GM12878 (cell line): ENCODE measurements around the gene CNR1. TPM values are rescaled to one million over a fixed set of nuclear protein-coding genes. Genes with fewer than 3 reads are reported as not detected.

ENCODE experiments used
- CHD2 ChIP-seq: IDR thresholded peaks from 2 replicates; pipeline ENCODE4 v1.6.1; 2011; ENCODE audit warnings: low read depth, low read length, improper control_type of control experiment, borderline replicate concordance
- CREB1 ChIP-seq: IDR thresholded peaks from 2 replicates; pipeline ENCODE4 v1.6.1; 2012; ENCODE audit warnings: low read depth, mild to moderate bottlenecking, inconsistent platforms
- FOXK2 ChIP-seq: fragments of 450-650 bp; IDR thresholded peaks from 2 replicates; pipeline ENCODE4 v1.6.1; 2017; ENCODE audit warnings: mild to moderate bottlenecking, moderate library complexity
- IRF4 ChIP-seq: IDR thresholded peaks from 2 replicates; pipeline ENCODE4 v1.6.1; 2011; ENCODE audit warnings: low read depth, low read length
- KLF5 ChIP-seq: fragments of 450-650 bp; IDR thresholded peaks from 2 replicates; pipeline ENCODE4 v1.6.1; 2014; ENCODE audit warnings: mild to moderate bottlenecking; ENCODE audit not compliant: partially characterized antibody
- NBN ChIP-seq: fragments of 450-650 bp; IDR thresholded peaks from 2 replicates; pipeline ENCODE4 v1.6.1; 2016
- NR2F1 ChIP-seq: fragments of 450-650 bp; conservative IDR thresholded peaks from 2 replicates; pipeline ENCODE4 v1.6.1; 2017; ENCODE audit warnings: mild to moderate bottlenecking
- PBX3 ChIP-seq: IDR thresholded peaks from 2 replicates; pipeline ENCODE4 v1.6.1; 2011; ENCODE audit warnings: mild to moderate bottlenecking, low read depth, low read length, moderate library complexity; ENCODE audit not compliant: insufficient replicate concordance
- SREBF2 ChIP-seq: IDR thresholded peaks from 2 replicates; pipeline ENCODE4 v1.6.1; 2012; ENCODE audit warnings: mild to moderate bottlenecking, low read length
- SRF ChIP-seq, 2 experiments: IDR thresholded peaks; 2 replicates each; pipeline ENCODE4 v1.6.1; 2011; ENCODE audit warnings: low read depth in 2 of 2, low read length in 2 of 2, mild to moderate bottlenecking in 1 of 2, moderate library complexity in 1 of 2
- TCF12 ChIP-seq: IDR thresholded peaks from 2 replicates; pipeline ENCODE4 v1.6.1; 2011; ENCODE audit warnings: low read depth, mild to moderate bottlenecking, low read length
- WRNIP1 ChIP-seq: IDR thresholded peaks from 2 replicates; pipeline ENCODE4 v1.6.1; 2011; ENCODE audit warnings: low read depth, low read length, improper control_type of control experiment, borderline replicate concordance
- ZNF687 ChIP-seq: fragments of 450-650 bp; IDR thresholded peaks from 2 replicates; pipeline ENCODE4 v1.6.1; 2017; ENCODE audit warnings: mild to moderate bottlenecking, moderate library complexity
- polyA plus RNA-seq, 11 experiments: library from polyadenylated mRNA; depleted of rRNA in 4 of 11; unstranded in 6 of 11; stranded (reverse) in 5 of 11; fragments of >200 nt; fragmentation: Nextera tagmentation in 4 of 11; fragmentation: Illumina TruSeq in 1 of 11; extraction: Ambion mirVana in 4 of 11; extraction: Trizol in 1 of 11; gene quantifications; 1 replicate in 1 of 11; 2 replicates in 10 of 11; pipeline versions ENCODE4 v1.2.1 to v1.2.3, GENCODE V29; 2011 to 2016; ENCODE audit warnings: inconsistent platforms in 2 of 11, missing spikeins in 2 of 11, low read depth in 1 of 11
- total RNA-seq, 4 experiments: library from RNA; depleted of rRNA in 3 of 4; stranded (reverse); fragments of >200 nt in 3 of 4; fragmentation: Illumina TruSeq in 1 of 4; extraction: Trizol in 1 of 4; gene quantifications; 2 replicates each; pipeline versions ENCODE4 v1.2.1 to v1.2.3, GENCODE V29; 2013 to 2021
- TF ChIP-seq, protein P1 (sequence below): fragments of 450-650 bp; IDR thresholded peaks from 2 replicates; pipeline ENCODE4 v1.6.1; 2016; ENCODE audit warnings: mild to moderate bottlenecking
- TF ChIP-seq, protein P2 (sequence below): fragments of 450-650 bp; formaldehyde crosslinking; IDR thresholded peaks from 2 replicates; pipeline ENCODE4 v1.4.0; 2020; ENCODE audit warnings: mild to moderate bottlenecking, moderate library complexity
- TF ChIP-seq, protein P3 (sequence below): IDR thresholded peaks from 2 replicates; pipeline ENCODE4 v1.6.1; 2011; ENCODE audit warnings: borderline replicate concordance, low read depth, mild to moderate bottlenecking, moderate library complexity, low read length; ENCODE audit not compliant: insufficient read depth, poor library complexity, severe bottlenecking

CNR1 gene
- total and polyA plus RNA-seq, 10 of the 15 experiments (the other 5 are each of a cell fraction or from before 2014, with no cell fraction given), result 2.2 to 15.4 (median 8.5) TPM

DNA sequence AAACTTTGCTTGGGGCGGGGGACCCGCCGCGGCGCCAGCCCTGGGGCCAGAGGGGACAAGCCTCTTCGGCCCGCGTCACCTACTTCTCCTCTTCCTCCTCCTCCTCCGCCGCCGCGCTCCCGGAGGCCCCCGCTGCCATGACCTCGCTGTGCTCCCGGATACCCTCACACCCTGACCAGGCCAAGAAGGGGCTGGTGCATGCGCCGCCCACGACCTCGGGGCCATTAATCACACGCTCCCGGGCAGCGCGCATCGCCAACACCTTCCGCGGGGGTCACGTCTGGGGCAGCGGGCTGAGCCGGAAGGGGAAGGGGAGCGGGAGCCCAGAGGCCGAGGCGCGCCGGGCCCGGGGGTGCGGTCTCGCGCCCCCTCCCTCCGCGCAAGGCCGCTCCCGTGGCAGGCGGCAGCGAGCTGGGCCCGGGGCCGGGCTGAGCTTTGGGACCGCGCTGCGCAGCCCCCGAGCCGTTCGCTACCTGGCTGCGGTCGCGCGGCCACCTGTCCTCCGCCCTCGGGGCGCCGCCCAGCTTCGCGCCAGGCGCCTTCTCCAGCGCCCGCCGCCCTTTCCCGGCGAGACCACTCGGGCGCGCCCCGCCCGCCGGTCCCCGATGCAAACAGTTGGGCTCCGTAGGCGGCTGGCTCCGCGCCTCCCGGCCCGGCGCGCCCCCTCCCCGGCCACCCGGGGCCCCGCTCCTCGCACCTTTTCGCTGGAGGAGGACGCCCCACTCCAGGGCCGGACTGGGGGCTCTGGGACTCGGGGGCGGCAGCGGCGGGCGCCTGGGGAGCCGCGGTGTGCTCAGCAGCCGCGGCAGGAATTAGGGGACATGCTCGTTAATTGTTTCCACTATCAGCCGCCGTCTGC is 575 bp upstream of the CNR1 start (continued):
- TF ChIP-seq WRNIP1 (no peak), ZNF687 (peak; percentile 12; the same call in 1 of the 2 replicates), KLF5 (no peak), FOXK2 (no peak), PBX3 (peak; percentile 53), TCF12 (0 out of 2 replicates have a peak, but pooled peaks have one; percentile 15), IRF4 (no peak), NBN (peak; percentile 45), NR2F1 (peak; percentile 82), CREB1 (no peak), SREBF2 (no peak), SRF (IDR thresholded peaks at IDR 0.05; ENCODE audit: low read depth in 2 of 2, low read length in 2 of 2) (no peak), CHD2 (no peak)
- TF ChIP-seq, protein P1, sequence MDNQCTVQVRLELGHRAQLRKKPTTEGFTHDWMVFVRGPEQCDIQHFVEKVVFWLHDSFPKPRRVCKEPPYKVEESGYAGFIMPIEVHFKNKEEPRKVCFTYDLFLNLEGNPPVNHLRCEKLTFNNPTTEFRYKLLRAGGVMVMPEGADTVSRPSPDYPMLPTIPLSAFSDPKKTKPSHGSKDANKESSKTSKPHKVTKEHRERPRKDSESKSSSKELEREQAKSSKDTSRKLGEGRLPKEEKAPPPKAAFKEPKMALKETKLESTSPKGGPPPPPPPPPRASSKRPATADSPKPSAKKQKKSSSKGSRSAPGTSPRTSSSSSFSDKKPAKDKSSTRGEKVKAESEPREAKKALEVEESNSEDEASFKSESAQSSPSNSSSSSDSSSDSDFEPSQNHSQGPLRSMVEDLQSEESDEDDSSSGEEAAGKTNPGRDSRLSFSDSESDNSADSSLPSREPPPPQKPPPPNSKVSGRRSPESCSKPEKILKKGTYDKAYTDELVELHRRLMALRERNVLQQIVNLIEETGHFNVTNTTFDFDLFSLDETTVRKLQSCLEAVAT, result peak; percentile 37
- TF ChIP-seq, protein P2, sequence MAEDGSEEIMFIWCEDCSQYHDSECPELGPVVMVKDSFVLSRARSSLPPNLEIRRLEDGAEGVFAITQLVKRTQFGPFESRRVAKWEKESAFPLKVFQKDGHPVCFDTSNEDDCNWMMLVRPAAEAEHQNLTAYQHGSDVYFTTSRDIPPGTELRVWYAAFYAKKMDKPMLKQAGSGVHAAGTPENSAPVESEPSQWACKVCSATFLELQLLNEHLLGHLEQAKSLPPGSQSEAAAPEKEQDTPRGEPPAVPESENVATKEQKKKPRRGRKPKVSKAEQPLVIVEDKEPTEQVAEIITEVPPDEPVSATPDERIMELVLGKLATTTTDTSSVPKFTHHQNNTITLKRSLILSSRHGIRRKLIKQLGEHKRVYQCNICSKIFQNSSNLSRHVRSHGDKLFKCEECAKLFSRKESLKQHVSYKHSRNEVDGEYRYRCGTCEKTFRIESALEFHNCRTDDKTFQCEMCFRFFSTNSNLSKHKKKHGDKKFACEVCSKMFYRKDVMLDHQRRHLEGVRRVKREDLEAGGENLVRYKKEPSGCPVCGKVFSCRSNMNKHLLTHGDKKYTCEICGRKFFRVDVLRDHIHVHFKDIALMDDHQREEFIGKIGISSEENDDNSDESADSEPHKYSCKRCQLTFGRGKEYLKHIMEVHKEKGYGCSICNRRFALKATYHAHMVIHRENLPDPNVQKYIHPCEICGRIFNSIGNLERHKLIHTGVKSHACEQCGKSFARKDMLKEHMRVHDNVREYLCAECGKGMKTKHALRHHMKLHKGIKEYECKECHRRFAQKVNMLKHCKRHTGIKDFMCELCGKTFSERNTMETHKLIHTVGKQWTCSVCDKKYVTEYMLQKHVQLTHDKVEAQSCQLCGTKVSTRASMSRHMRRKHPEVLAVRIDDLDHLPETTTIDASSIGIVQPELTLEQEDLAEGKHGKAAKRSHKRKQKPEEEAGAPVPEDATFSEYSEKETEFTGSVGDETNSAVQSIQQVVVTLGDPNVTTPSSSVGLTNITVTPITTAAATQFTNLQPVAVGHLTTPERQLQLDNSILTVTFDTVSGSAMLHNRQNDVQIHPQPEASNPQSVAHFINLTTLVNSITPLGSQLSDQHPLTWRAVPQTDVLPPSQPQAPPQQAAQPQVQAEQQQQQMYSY (CRISPR knock-in tag), result no peak
- TF ChIP-seq, protein P3, sequence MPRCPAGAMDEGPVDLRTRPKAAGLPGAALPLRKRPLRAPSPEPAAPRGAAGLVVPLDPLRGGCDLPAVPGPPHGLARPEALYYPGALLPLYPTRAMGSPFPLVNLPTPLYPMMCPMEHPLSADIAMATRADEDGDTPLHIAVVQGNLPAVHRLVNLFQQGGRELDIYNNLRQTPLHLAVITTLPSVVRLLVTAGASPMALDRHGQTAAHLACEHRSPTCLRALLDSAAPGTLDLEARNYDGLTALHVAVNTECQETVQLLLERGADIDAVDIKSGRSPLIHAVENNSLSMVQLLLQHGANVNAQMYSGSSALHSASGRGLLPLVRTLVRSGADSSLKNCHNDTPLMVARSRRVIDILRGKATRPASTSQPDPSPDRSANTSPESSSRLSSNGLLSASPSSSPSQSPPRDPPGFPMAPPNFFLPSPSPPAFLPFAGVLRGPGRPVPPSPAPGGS, result no peak
